ENCODE results near the gene TBC1D9B. TPM values are rescaled to one million over a fixed set of nuclear protein-coding genes. Genes with fewer than 3 reads are reported as not detected.
A peak's percentile ranks its signal among the peaks of the same experiment; 100 is the strongest.

The TBC1D9B gene
- total RNA-seq, 1 experiment from 2014 or later: 70.9 TPM

GRCh38 chr5:179819296-179820126 is 88.2 kb downstream of the TBC1D9B start (continued):
- no peak for TF ChIP-seq ZNF281 (CRISPR knock-in tag; IDR thresholded peaks at IDR 0.05)

- Mint-ChIP-seq H3K27ac (no peak overlapping the region), H3K9me3 (no peaks in the 10 kb centered on the region), H3K4me3 (peak overlapping the region; percentile 62), H3K4me1 (peaks cover 41% of the 10 kb centered on the region), H3K27me3 (ENCODE audit: low read depth) (peaks cover 22% of the 10 kb centered on the region), H3K36me3 (peaks cover 10% of the 10 kb centered on the region)
- ChIA-PET POLR2A (interaction anchor here (1.0 kb wide), 1 partner anchor 87 kb away, joined by 3 read pairs; no protein-coding TSS in a partner anchor), CTCF (interaction anchor here (2.5 kb wide), 1 partner anchor 16 kb away, joined by 20 read pairs; no protein-coding TSS in a partner anchor)
- DNase-seq (ENCODE audit: low spot score): peak; percentile 66
- peak; percentile 7 for ATAC-seq
- TF ChIP-seq FOXK1 (CRISPR knock-in tag; IDR thresholded peaks at IDR 0.05) (peak; percentile 73), MXD4 (CRISPR knock-in tag; IDR thresholded peaks at IDR 0.05; ENCODE audit: borderline replicate concordance) (no peak), SP1 (CRISPR knock-in tag; conservative IDR thresholded peaks at IDR 0.05) (peak; percentile 53; the same call in 1 of the 2 replicates), SMAD3 (CRISPR knock-in tag; IDR thresholded peaks at IDR 0.05; ENCODE audit: borderline replicate concordance) (peak; percentile 83), AFF4 (CRISPR knock-in tag; IDR thresholded peaks at IDR 0.05; ENCODE audit: borderline replicate concordance) (no peak), TEAD4 (CRISPR knock-in tag; IDR thresholded peaks at IDR 0.05) (no peak), ATF3 (CRISPR knock-in tag; conservative IDR thresholded peaks at IDR 0.05) (no peak), RELA (CRISPR knock-in tag; IDR thresholded peaks at IDR 0.05; ENCODE audit: borderline replicate concordance) (0 out of 2 replicates have a peak, but pooled peaks have one; percentile 53), AR (CRISPR knock-in tag; IDR thresholded peaks at IDR 0.05) (no peak), NFYB (CRISPR knock-in tag; conservative IDR thresholded peaks at IDR 0.05; ENCODE audit: low read depth) (0 out of 2 replicates have a peak, but pooled peaks have one; percentile 4), ZNF396 (CRISPR knock-in tag; IDR thresholded peaks at IDR 0.05; ENCODE audit: borderline replicate concordance) (no peak), NFE2L1 (CRISPR knock-in tag; IDR thresholded peaks at IDR 0.05) (peak; percentile 85), HMGXB4 (CRISPR knock-in tag; IDR thresholded peaks at IDR 0.05) (peak; percentile 81; the same call in 1 of the 2 replicates), E2F4 (CRISPR knock-in tag; IDR thresholded peaks at IDR 0.05; ENCODE audit: borderline replicate concordance, low read depth) (no peak), PRRX2 (CRISPR knock-in tag; IDR thresholded peaks at IDR 0.05) (no peak), ZNF425 (CRISPR knock-in tag; conservative IDR thresholded peaks at IDR 0.05) (no peak), ZNF138 (CRISPR knock-in tag; conservative IDR thresholded peaks at IDR 0.05) (no peak)
Measured at GRCh38 chr5:179818746-179819295, 88.9 kb downstream of the TBC1D9B start.
